Gastroesophageal sphincter (tissue), 3 donors: Measurements from ENCODE around the gene GALT.

Source experiments
- CTCF ChIP-seq, 4 experiments: fragments of 200-600 bp in 2 of 4; fragments of 450-650 bp in 2 of 4; sonication (generic) in 1 of 4; IDR thresholded peaks; one replicate each; pipeline ENCODE4 v1.5.1; 2017 to 2019; ENCODE audit warnings: antibody characterized with exemption in 4 of 4, mild to moderate bottlenecking in 2 of 4, moderate library complexity in 2 of 4
- EP300 ChIP-seq: sonication (generic); formaldehyde crosslinking; IDR thresholded peaks from one replicate; pipeline ENCODE4 v1.6.1; 2017; ENCODE audit warnings: antibody characterized with exemption, mild to moderate bottlenecking
- POLR2A ChIP-seq, 2 donors: fragments of 450-650 bp; IDR thresholded peaks; one replicate each; pipeline ENCODE4 v1.6.1; 2017; ENCODE audit warnings: antibody characterized with exemption in 2 of 2, mild to moderate bottlenecking in 2 of 2, moderate library complexity in 1 of 2
- POLR2AphosphoS5 ChIP-seq: sonication (generic); formaldehyde crosslinking; IDR thresholded peaks from one replicate; pipeline ENCODE4 v1.6.1; 2017; ENCODE audit warnings: antibody characterized with exemption

GRCh38 chr9:34630402-34631154 is 15.9 kb upstream of the GALT start:
- TF ChIP-seq CTCF (IDR thresholded peaks at IDR 0.05) (no peak), POLR2AphosphoS5 (no peak), POLR2A (IDR thresholded peaks at IDR 0.05) (no peak), EP300 (no peak)
